Eye (tissue), 1 donor: Measurements from ENCODE around the gene FXYD7.
"Not testable (repeated sequence)": the region's sequence is repeated elsewhere in the genome, so short reads cannot be mapped to it uniquely, and the experiment has no call there.

ENCODE experiments used
- DNase-seq: peaks from one replicate; pipeline ENCODE4 v3.0.0-alpha.2; 2015

FXYD7 gene

GRCh38 chr19:35143231-35143715, at the start of gene FXYD7:
TSS of gene FXYD7 (plus strand) at chr19:35143255. CDS start at chr19:35143334, 79 bp downstream.
- DNase-seq, result peak; percentile 76

- DNase-seq, result no peak
Measured at GRCh38 chr19:35093430-35093829, 49.6 kb upstream of the FXYD7 start.

- DNase-seq, result no peak
Measured at GRCh38 chr19:35093941-35094647, 49.0 kb upstream of the FXYD7 start.

- DNase-seq, result no peak
Measured at GRCh38 chr19:35094656-35095055, 48.4 kb upstream of the FXYD7 start.

GRCh38 chr19:35095667-35096368, 47.2 kb upstream of the FXYD7 start:
- DNase-seq, result no peak

DNA sequence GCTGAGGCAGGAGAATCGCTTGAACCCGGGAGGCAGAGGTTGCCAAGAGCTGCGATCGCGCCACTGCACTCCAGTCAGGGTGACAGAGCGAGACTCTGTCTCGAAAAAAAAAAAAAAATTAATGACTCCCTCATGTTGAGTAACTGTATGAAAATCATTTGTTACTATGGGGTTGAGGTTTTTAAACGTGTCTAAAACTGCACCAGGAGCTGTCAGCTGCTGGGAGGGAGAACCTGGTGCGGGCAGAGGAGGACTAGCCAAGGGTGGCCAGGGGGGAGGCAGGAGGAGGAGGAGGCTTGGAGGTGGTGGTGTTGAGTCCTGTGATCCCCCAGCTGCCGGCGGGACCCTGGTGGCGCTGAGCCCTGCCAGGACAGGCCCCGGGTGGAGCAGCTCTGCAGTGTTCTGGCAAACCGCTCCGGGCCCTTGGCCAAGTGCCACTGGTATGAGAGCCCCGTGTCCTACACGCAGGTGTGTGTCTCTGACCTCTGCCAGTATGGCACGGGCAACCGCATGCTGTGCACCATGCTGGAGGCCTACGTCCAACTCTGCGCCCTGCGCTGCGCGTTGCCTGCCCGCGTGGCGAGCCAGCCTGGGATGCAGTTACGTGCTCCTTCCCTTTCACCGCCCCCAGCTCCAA, 44.5 kb upstream of the FXYD7 start:
- no peak for DNase-seq

- no peak for DNase-seq
Measured at GRCh38 chr19:35099155-35099896, 43.7 kb upstream of the FXYD7 start.

DNA sequence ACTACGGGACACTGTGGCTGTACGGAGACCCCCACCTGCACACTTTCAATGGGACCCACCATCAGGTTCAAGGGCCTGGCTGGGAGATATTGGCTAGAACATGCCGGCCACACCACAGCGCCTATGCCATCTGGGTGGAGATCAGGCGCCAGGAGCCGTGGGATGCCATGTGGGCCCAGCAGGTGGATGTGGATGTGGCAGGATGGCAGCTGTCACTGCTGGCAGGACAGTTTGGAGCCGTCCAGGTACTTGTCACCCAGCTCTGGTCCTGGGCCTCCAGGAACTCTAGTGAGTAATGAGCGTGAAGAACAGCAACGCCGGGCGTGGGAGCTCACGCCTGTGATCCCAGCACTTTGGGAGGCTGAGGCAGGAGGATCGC, 43.2 kb upstream of the FXYD7 start:
- DNase-seq, result no peak

- DNase-seq, result no peak
Measured at GRCh38 chr19:35100588-35101533, 42.2 kb upstream of the FXYD7 start.

DNA sequence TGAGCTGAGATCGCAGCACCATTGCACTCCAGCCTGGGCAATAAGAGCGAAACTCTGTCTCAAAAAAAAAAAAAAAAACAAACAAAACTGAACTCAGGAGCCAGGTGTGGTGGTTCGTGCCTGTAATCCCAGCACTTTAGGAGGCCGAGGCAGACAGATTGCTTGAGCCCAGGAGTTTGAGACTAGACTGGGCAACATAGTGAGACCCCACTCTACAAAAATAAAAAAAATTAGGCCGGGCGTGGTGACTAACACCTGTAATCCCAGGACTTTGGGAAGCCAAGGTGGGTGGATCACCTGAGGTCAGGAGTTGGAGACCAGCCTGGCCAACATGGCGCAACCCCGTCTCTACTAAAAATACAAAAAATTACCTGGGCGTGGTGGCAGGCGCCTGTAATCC, 41.1 kb upstream of the FXYD7 start:
- not testable (repeated sequence) for DNase-seq

DNA sequence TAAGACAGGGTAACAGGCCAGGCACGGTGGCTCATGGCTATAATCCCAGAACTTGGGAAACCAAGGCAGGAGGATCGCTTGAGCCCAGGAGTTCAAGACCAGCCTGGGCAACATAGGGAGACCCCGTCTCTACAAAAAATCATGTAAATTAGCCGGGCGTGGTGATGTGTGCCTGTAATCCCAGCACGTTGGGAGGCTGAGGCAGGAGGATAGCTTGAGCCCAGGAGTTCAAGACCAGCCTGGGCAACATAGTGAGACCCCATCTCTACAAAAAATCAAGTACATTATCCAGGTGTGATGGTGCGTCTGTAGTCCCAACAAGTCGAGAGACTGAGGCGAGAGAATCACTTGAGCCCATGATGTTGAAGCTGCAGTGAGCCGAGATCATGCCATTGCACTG, 39.4 kb upstream of the FXYD7 start:
- DNase-seq, result not testable (repeated sequence)

GRCh38 chr19:35104361-35104760, 38.7 kb upstream of the FXYD7 start:
- DNase-seq, result no peak

- DNase-seq, result no peak
Measured at GRCh38 chr19:35105047-35105410, 38.0 kb upstream of the FXYD7 start.

DNA sequence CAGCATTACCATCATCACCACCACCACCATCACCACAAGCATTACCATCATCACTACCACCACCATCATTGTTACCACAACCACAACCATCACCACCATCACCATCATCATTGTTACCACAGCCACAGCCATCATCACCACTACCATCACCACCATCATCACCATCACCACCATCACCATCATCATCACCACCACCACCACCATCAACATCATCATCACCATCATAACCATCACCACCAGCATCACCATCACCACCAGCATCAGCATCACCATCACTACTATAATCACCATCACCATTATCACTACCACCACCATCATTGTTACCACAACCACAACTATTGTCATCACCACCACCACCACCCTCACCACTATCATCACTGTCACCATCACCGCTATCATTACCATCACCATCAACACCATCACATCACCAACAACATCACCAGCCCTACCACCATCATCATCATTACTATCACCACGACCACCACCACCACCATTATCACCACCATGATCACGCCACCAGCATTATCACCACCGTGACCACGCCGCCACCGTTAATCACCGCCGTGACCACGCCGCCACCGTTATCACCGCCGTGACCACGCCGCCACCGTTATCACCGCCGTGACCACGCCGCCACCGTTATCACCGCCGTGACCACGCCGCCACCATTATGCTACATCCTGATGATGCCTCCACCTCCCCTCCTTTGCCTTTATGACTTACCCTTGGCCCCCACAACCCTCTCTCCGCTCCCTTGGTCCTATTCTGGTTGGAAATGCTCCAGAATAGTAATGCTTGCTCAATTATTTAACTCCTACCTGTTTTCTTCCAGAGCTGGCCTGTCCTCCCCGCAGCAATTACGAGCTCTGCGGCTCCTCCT, 37.4 kb upstream of the FXYD7 start:
- DNase-seq, result no peak

GRCh38 chr19:35106291-35106583, 36.8 kb upstream of the FXYD7 start:
- DNase-seq, result no peak

GRCh38 chr19:35106898-35107541, 36.0 kb upstream of the FXYD7 start:
- no peak for DNase-seq

- DNase-seq, result no peak
Measured at GRCh38 chr19:35107545-35107944, 35.5 kb upstream of the FXYD7 start.

GRCh38 chr19:35108730-35109129, 34.3 kb upstream of the FXYD7 start:
- DNase-seq, result no peak

- no peak for DNase-seq
Measured at GRCh38 chr19:35109395-35110112, 33.5 kb upstream of the FXYD7 start.

- DNase-seq, result no peak
Measured at GRCh38 chr19:35110974-35111373, 32.1 kb upstream of the FXYD7 start.
